H7 (cell line): ENCODE results near the gene CELF2. TPM values are rescaled to one million over a fixed set of nuclear protein-coding genes. Genes with fewer than 3 reads are reported as not detected.

Experiments
- DNase-seq: peaks from one replicate; pipeline ENCODE4 v3.0.0; 2012
- H3K27me3 ChIP-seq: 2 replicates; pipeline ENCODE4 v1.6.0; 2011; ENCODE audit warnings: mild to moderate bottlenecking, low read length; ENCODE audit not compliant: control insufficient read depth, insufficient read depth
- H3K36me3 ChIP-seq: replicated peaks from 2 replicates; pipeline ENCODE4 v1.5.1; 2011; ENCODE audit warnings: low read length; ENCODE audit not compliant: control insufficient read depth, insufficient read depth
- H3K4me3 ChIP-seq: 2 replicates; pipeline ENCODE4 v1.5.1; 2011; ENCODE audit warnings: low read depth, mild to moderate bottlenecking, control low read depth, low read length, moderate library complexity; ENCODE audit not compliant: insufficient read depth
- total RNA-seq: library from RNA; depleted of rRNA; stranded (reverse); fragments of >200 nt; shearing (Covaris generic); gene quantifications from 2 replicates; pipeline ENCODE4 v1.2.3, GENCODE V29; 2014

The CELF2 gene
- total RNA-seq, 1 experiment from 2014 or later = 8.5 TPM

DNA sequence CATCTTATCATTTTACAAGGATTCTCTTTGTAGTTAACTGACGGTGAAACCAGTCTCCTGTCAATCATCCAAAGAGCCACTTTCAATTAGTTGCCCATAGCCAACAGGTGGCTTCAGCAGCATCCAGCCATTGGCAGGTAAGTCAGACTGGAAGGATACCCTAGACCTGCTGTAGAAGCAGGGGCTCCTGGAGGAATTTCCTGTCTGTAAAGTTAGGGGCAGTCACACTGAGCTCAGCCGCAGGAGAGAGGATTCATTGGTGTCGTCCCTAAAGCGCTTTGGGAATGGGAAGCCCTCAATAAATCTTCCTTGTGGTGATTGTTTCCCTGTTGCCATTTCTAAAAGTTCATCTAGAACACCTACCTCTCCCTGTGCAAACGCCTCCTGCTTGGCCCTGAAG is 140.4 kb downstream of the CELF2 start:
- Histone ChIP-seq H3K27me3 (no peaks in the 10 kb centered on the region; the same call in 1 of the 2 replicates), H3K4me3 (no peak overlapping the region), H3K36me3 (no peaks in the 10 kb centered on the region)
- DNase-seq = no peak

DNA sequence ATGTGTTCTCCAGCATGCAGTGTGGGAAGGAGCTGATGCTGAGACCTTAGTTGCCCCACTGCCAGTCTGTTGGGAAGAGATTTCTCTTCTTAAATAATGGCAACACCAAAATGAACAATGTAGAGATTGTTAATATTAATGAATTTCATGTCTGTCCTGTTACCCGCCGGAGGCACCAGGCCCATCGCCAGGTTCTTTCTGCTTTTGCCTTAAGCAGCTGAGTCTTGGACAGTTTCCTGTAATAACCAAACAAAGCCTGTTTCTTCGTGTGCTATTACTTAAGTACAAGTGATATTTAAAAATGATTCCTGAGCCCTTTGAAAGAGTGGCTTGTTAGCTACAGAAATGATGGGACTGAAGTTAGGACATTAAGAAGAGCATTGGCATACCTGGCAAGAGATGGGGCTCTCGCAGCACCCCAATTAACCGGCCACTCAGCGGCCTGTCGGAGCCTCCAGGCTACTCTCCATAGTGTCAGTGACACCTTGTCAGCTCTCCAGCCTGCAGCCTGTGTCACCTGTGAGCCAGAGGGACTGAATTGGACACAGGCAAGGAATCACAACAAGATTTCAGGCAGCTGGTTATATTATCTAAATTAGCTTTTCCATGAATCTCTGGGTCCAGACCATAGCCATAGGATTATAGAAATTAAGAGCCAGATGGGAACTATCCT is 142.0 kb downstream of the CELF2 start:
- Histone ChIP-seq H3K4me3 (no peak overlapping the region), H3K36me3 (no peaks in the 10 kb centered on the region), H3K27me3 (no peaks in the 10 kb centered on the region; the same call in 1 of the 2 replicates)
- no peak for DNase-seq

DNA sequence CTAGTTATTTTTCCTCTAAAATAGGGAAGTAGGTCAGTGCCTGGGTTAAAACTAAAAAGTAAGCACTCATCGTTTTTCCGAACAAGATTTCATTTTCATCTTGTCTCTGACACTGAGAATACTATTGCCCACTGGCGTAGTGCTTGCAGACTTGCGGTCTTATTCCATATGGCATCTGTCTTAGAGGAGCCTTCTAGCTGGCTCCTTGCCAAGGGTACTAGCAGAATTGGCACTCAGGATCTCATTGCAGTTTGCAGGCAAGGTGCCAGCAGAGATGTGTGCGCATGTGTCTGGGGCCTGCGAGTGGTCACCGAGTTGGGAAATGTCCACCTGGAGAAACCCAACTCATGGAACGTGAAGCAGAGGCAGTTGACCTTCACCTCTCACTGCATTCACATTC is 143.4 kb downstream of the CELF2 start:
- no peak for DNase-seq
- H3K36me3 ChIP-seq = no peaks in the 10 kb centered on the region
- no peak overlapping the region for H3K4me3 ChIP-seq
- H3K27me3 ChIP-seq = no peaks in the 10 kb centered on the region; the same call in 1 of the 2 replicates

DNA sequence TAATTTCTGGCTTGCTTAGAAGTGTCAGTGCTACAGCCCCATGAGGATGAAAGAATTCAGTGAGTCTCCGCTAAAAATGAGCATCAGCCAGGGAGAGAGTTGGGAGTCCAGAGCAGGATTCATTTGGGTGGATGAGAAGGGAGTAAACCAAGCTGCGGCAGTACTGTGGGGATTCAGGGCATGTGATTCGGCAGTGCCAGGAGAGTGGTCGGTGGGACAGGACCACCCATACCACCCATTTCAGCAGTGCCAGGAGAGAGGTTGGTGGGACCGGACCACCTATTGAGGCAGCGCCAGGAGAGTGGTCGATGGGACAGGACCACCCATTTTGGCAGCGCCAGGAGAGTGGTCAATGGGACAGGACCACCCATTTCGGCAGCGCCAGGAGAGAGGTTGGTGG is 144.2 kb downstream of the CELF2 start:
- Histone ChIP-seq H3K36me3 (no peaks in the 10 kb centered on the region), H3K27me3 (no peaks in the 10 kb centered on the region; the same call in 1 of the 2 replicates), H3K4me3 (no peak overlapping the region)
- DNase-seq = no peak

DNA sequence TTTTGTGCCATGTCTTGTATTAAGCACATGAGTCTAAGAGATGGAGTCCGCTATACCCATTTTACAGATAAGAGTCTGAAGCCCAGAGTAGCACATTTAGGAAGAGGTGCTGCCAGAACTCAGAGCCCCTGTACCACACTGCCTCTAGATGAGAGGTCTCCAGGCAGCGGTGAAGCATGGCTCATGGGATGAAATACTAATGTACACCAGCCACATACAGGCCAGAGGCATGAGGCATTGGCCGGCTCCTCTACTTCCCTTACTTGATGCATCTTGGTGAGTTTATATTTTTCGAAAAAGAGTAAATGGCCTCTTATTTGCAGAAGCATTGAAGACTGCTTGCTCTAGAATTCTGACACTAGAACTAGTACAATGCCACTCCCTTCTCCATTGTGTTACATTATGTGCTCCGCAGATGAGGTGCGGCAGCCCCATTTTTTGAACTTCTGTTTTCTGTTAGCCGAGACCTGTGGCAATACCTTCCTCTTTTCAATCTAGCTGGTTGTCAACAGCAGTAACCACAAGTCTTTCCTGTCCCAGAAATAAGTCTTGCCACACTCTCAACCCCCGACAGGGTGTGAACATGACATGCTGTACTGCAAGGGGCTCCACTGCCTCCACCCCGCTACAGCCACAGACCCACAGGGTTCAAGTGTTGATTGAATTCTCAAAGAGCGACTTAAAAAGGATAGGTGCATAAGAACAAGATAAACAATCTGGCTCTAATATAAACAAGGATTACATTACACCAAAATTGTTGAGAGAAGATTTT is 145.3 kb downstream of the CELF2 start:
- Histone ChIP-seq H3K36me3 (no peaks in the 10 kb centered on the region), H3K27me3 (no peaks in the 10 kb centered on the region; the same call in 1 of the 2 replicates), H3K4me3 (no peak overlapping the region)
- no peak for DNase-seq

DNA sequence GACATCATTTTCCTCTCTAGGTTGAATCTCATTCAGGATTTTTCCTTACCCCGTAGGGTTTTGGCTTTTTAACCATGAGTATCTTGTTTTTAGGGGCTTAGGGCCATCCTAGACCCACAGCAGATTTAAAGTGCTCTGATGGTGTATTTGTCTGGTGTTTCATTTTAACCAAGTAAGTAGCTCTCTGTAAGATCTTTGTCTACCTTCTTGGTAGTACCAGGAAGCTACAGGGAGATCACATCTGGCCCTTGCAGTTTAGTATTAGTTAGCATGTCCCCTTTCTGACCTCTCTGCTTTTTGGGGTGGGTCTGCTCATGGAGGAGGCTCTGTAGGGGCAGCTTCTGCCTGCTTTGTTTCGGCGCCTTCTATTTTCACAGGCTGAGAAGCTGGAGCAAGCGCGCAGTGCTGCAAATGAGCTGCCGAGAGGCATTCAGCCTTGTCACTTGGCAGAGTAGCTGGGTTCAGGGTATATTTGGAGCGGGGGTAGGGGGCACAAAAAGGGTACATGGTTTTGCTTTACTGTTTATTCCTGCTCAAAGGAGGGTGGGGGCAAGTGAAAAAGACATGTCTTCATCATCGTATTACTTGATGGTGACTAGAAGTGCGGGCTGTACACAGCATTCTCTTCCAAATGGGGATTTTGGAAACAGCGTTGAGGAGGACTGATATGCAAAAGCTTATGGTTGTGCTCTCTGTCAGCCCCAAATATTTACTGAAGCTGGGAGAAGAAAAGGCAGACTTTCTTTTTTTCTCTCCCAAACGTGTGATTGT is 146.3 kb downstream of the CELF2 start:
- Histone ChIP-seq H3K36me3 (no peaks in the 10 kb centered on the region), H3K4me3 (no peak overlapping the region), H3K27me3 (no peaks in the 10 kb centered on the region; the same call in 1 of the 2 replicates)
- peak; percentile 27 for DNase-seq

DNA sequence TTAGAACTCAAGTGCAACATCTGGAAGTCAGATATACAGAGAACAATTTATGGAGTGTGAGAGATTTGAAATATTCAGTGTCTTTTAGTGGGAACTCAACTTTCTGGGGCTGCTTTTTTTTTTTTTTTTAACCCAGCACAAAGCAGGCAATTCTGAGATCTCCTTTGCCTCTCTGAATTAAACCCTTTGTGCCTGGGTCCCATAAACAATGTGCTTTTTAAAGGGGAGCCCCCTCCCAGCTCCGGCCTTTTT is 146.8 kb downstream of the CELF2 start:
- H3K4me3 ChIP-seq = peak overlapping the region; percentile 68
- peak; percentile 69 for DNase-seq
- H3K27me3 ChIP-seq = no peaks in the 10 kb centered on the region; the same call in 1 of the 2 replicates
- H3K36me3 ChIP-seq = no peaks in the 10 kb centered on the region

DNA sequence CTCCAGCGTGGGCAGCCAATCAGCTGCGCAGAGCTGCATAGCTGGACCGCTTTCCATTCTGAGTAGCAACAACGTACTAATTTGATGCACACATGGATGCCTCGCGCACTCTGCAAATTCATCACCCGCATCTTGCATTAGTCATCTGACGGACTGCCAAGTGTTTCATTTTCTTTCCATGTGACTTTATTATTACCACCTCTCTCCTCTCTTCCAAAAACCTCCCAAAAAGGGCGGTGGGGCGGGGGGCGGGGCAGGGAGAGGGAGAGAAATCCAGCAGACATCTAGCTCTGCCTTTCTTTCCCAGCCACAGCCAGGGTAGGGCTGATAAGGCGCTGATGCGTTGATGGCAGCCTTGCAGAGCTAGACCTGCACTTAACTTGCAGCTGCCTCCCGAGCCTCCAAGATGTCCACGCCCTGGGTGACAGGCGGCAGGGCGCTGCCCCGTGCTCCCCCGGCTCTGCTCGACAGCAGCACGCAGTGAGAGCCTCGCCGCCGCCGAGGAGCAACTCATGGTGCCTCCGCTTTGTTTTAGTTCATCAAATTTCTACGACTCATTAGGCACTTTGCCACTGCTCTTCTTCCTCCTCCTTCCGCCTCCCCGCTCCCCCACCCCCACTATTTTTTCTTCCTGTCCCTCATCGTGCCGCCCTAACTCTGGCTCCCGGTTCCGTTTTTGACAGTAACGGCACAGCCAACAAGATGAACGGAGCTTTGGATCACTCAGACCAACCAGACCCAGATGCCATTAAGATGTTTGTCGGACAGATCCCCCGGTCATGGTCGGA is 147.3 kb downstream of the CELF2 start:
- Histone ChIP-seq H3K36me3 (no peaks in the 10 kb centered on the region; the same call in 1 of the 2 replicates), H3K27me3 (no peaks in the 10 kb centered on the region; the same call in 1 of the 2 replicates), H3K4me3 (peak overlapping the region; percentile 68)
- DNase-seq = peak; percentile 71

DNA sequence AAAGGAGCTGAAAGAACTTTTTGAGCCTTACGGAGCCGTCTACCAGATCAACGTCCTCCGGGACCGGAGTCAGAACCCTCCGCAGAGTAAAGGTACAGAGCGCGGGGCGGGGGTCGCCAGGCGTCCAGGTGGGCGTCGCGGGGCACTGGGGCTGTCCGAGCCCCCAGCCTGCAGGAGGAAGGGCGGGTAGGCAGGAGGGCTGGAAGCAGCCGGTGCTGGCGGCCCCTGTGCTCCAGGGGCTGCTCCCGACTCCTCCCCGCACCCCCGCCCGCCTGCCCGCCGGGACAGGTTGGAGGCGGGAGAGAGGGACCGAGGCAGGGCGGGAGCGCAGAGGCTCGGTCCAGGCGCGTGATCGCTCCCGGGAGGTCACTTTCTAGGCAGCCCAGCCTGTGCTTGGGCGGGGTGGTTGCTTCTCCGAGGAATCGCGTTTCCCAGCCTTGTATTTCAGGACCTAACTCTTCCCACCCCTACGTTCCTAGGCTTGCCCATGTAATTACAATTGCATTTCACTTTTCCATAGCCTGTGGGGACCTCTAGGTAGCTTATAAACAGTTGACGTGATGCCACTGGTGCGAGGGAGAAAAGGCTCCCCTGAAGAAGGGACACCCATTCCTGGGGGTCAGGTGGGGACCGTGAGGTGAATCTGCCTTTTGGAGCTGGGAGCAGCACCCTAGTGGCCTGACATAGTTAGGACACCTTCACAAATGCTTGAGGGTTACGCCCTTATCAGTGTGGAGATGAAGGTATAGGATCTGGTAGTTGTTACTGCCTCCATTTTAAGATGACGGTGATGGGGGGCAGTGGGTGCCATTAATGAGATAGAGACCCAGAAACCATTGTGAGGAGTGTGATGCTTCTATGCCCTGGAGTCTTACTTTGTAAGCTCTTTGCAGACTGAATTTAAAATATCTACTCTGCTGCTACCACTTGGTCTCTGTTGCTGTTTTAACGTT is 148.2 kb downstream of the CELF2 start:
- no peaks in the 10 kb centered on the region; the same call in 1 of the 2 replicates for H3K27me3 ChIP-seq

DNA sequence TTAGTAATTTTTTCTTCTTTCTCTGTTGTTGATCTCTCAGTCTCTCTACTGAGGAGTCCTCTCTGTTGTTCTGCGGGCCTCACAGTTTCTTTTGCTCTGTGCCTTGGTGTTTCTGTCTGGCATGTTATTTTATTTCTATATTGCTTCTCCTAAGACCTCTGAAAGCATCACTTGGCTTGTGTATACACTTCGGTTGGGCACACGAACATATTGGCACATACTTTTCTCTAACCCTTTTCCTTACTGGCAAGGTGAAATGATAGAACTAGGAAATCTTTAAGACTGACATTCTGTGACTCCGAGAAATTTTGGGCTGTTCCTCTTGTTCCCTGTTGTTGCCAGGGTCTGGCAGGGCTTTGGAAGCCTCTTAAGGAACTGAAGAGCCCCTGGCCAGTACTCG is 148.9 kb downstream of the CELF2 start:
- Histone ChIP-seq H3K4me3 (no peak overlapping the region), H3K36me3 (no peaks in the 10 kb centered on the region; the same call in 1 of the 2 replicates), H3K27me3 (no peaks in the 10 kb centered on the region; the same call in 1 of the 2 replicates)
- no peak for DNase-seq

More for the DNA sequence above, 148.2 kb downstream of the CELF2 start:
- DNase-seq = peak; percentile 90
- no peaks in the 10 kb centered on the region; the same call in 1 of the 2 replicates for H3K36me3 ChIP-seq
- H3K4me3 ChIP-seq = peak overlapping the region; percentile 68

DNA sequence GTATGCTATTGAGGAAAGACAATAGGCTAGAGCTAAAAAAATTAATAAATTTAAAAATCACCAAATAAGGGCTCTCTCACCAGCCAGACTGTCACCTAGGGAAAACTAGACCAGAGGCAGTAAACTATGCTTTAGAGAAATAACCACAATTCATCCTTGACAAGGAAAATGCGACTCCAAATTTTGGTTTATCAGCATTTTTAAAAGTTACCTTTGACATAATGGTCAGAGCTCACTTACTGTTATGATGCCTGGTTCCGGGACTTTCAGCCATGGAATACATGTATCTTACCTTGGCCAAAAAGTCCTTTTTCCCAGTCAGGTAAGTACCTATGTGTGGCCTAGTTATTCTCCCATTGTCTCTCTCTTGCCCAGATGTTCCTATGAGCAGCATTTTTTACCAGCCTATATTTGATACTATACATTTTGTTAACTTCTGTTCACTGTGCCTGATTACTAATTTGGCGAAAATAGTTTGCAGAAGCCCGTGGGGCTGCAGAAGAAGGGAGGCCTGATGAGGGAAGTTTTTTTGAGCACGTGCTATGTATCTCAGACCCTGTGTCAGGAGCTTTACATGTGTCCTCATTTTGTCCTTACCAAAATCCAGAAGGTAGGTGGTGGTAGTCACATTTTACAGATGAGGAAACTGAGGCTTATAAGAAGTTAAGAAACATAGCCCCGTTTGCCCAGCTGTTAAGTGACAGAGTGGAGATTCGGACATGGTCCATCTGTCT is 149.7 kb downstream of the CELF2 start:
- H3K36me3 ChIP-seq = no peaks in the 10 kb centered on the region; the same call in 1 of the 2 replicates
- H3K27me3 ChIP-seq = no peaks in the 10 kb centered on the region; the same call in 1 of the 2 replicates
- H3K4me3 ChIP-seq = no peak overlapping the region
- no peak for DNase-seq

DNA sequence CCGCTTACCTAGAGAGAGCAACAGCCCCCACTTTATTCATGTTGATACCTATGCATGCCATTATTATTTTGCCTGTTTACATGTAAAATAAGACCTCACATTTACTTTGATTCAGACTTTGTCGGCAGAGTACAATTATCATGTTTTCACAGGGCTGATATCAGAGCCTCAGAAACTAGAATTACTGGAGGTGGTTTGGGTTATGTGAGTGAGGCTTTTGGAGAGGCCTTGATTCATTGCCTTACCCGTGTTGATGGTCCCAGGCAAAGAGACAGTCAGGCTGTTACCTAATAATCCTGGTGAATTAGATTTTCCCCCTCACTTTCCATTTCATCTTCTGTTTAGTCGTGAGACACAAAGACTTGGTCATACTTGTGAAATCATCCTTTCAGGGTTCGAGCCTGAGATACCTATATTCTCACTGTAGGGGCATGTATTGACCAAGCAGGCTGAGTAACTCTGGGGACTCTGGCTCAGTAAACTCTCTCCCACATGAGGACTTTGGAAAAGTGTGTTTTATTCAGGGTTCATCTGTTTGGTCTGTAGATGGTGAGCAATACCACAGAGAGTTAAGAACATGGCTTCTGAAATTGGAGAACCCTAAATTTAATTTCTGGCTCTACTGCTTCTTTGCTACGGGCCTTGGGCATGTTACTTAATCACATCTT is 150.9 kb downstream of the CELF2 start:
- Histone ChIP-seq H3K4me3 (no peak overlapping the region), H3K27me3 (no peaks in the 10 kb centered on the region; the same call in 1 of the 2 replicates), H3K36me3 (no peaks in the 10 kb centered on the region; the same call in 1 of the 2 replicates)
- no peak for DNase-seq
